IMR-90 (cell line): ENCODE measurements around the gene CD3E. TPM values are rescaled to one million over a fixed set of nuclear protein-coding genes. Genes with fewer than 3 reads are reported as not detected.

Source experiments
- ATAC-seq: fragments of 200-7000 bp; cut with Tn5 transposase; 2 replicates; pipeline ENCODE4 v1.9.1; 2020; ENCODE audit warnings: low read depth, mild to moderate bottlenecking, moderate library complexity
- BruUV-seq: library from RNA; stranded (reverse); fragments of 400-500 nt; replicated peaks from 2 replicates; lab custom pipeline; 2021; lab: Mats Ljungman, UMichigan
- CTCF ChIA-PET: fragments of 300-600 bp; formaldehyde crosslinking; extraction: SDS; loops from one replicate; lab custom pipeline; 2021; ENCODE audit warnings: antibody characterized with exemption; lab: Yijun Ruan, JAX
- POLR2A ChIA-PET: fragments of 300-600 bp; sonication (Branson Sonifier 250); formaldehyde crosslinking; loops from one replicate; lab custom pipeline; 2022; ENCODE audit warnings: antibody characterized with exemption; ENCODE audit not compliant: unreplicated experiment; lab: Charles Lee
- DNase-seq: peaks from one replicate; pipeline ENCODE4 v3.0.0; 2013
- H2AFZ ChIP-seq: replicated peaks from 2 replicates; pipeline ENCODE3; 2013; ENCODE audit warnings: low read length, mild to moderate bottlenecking; ENCODE audit not compliant: poor library complexity
- H2AK5ac ChIP-seq: 2 replicates; pipeline ENCODE4 v1.6.1; 2013; ENCODE audit warnings: low read depth, low read length, inconsistent platforms
- H2AK9ac ChIP-seq: replicated peaks from 2 replicates; pipeline ENCODE3; 2013; ENCODE audit warnings: mild to moderate bottlenecking, low read depth, low read length, moderate library complexity; ENCODE audit not compliant: poor library complexity
- H2BK120ac ChIP-seq: 2 replicates; pipeline ENCODE4 v1.6.1; 2013; ENCODE audit warnings: low read depth, low read length, inconsistent platforms
- H2BK15ac ChIP-seq: 3 replicates; pipeline ENCODE4 v1.6.1; 2013; ENCODE audit warnings: low read depth, low read length, inconsistent platforms
- H2BK20ac ChIP-seq: 2 replicates; pipeline ENCODE4 v1.6.1; 2013; ENCODE audit warnings: low read depth, mild to moderate bottlenecking, inconsistent platforms, low read length, moderate library complexity
- H2BK5ac ChIP-seq: 2 replicates; pipeline ENCODE4 v1.6.1; 2013; ENCODE audit warnings: mild to moderate bottlenecking, low read depth, low read length, inconsistent platforms; ENCODE audit not compliant: poor library complexity, severe bottlenecking
- H3K14ac ChIP-seq: replicated peaks from 2 replicates; pipeline ENCODE4 v1.6.1; 2013; ENCODE audit warnings: low read depth, low read length, inconsistent platforms
- H3K18ac ChIP-seq: 2 replicates; pipeline ENCODE4 v1.6.1; 2013; ENCODE audit warnings: low read depth, low read length, control low read depth
- H3K23ac ChIP-seq: 2 replicates; pipeline ENCODE4 v1.6.1; 2013; ENCODE audit warnings: low read depth, low read length, inconsistent platforms
- H3K27ac ChIP-seq: 2 replicates; pipeline ENCODE4 v1.5.1; 2013; ENCODE audit warnings: mild to moderate bottlenecking, control low read depth, low read length; ENCODE audit not compliant: insufficient read depth
- H3K27me3 ChIP-seq: 2 replicates; pipeline ENCODE4 v1.6.1; 2013; ENCODE audit warnings: low read length; ENCODE audit not compliant: control insufficient read depth, insufficient read depth
- H3K36me3 ChIP-seq: 2 replicates; pipeline ENCODE4 v1.6.1; 2013; ENCODE audit warnings: low read length, mixed read lengths; ENCODE audit not compliant: control insufficient read depth, insufficient read depth
- H3K4ac ChIP-seq: 2 replicates; pipeline ENCODE4 v1.6.1; 2013; ENCODE audit warnings: low read depth, low read length, inconsistent platforms
- H3K4me1 ChIP-seq: 2 replicates; pipeline ENCODE4 v1.6.1; 2013; ENCODE audit warnings: low read length, mixed read lengths; ENCODE audit not compliant: control insufficient read depth, insufficient read depth
- H3K4me2 ChIP-seq: 2 replicates; pipeline ENCODE4 v1.6.1; 2013; ENCODE audit warnings: low read depth, mild to moderate bottlenecking, control low read depth, low read length, moderate library complexity
- H3K4me3 ChIP-seq: 2 replicates; pipeline ENCODE4 v1.5.1; 2013; ENCODE audit warnings: low read depth, mild to moderate bottlenecking, control low read depth, low read length, moderate library complexity; ENCODE audit not compliant: insufficient read depth
- H3K56ac ChIP-seq: 2 replicates; pipeline ENCODE4 v1.6.1; 2013; ENCODE audit warnings: low read length, inconsistent platforms; ENCODE audit not compliant: insufficient read depth; ENCODE audit errors: extremely low read depth
- H3K79me1 ChIP-seq, 2 experiments: 2 replicates each; pipeline ENCODE4 v1.6.1; 2013; ENCODE audit warnings: low read length in 2 of 2, inconsistent platforms in 1 of 2, low read depth in 1 of 2
- H3K9ac ChIP-seq: 2 replicates; pipeline ENCODE4 v1.6.1; 2013; ENCODE audit warnings: low read depth, low read length, control low read depth
- H3K9me1 ChIP-seq: 2 replicates; pipeline ENCODE4 v1.6.1; 2013; ENCODE audit warnings: low read length, inconsistent platforms; ENCODE audit not compliant: insufficient read depth
- H3K9me3 ChIP-seq: 2 replicates; pipeline ENCODE4 v1.6.1; 2013; ENCODE audit warnings: low read length; ENCODE audit not compliant: control insufficient read depth, insufficient read depth
- H4K20me1 ChIP-seq: 2 replicates; pipeline ENCODE4 v1.6.1; 2013; ENCODE audit warnings: low read length, inconsistent platforms; ENCODE audit not compliant: insufficient read depth
- H4K5ac ChIP-seq: 2 replicates; pipeline ENCODE4 v1.6.1; 2013; ENCODE audit warnings: mild to moderate bottlenecking, low read depth, low read length, control low read depth
- H4K8ac ChIP-seq, 2 experiments: 2 replicates each; pipeline ENCODE4 v1.6.1; 2013; ENCODE audit warnings: low read depth in 2 of 2, low read length in 2 of 2, control low read depth in 1 of 2, inconsistent platforms in 1 of 2
- H4K91ac ChIP-seq: 2 replicates; pipeline ENCODE4 v1.6.1; 2013; ENCODE audit warnings: low read depth, low read length, inconsistent platforms; ENCODE audit not compliant: insufficient read depth
- NFE2L2 ChIP-seq: fragments of 150-350 bp; IDR thresholded peaks from 2 replicates; pipeline ENCODE4 v1.6.1; 2016; ENCODE audit warnings: low read depth, mild to moderate bottlenecking, low read length
- RAD21 ChIP-seq: IDR thresholded peaks from 2 replicates; pipeline ENCODE4 v1.6.1; 2012; ENCODE audit warnings: low read length, improper control_type of control experiment
- RFX5 ChIP-seq: IDR thresholded peaks from 2 replicates; pipeline ENCODE4 v1.8.0; 2012; ENCODE audit warnings: low read depth, mild to moderate bottlenecking, low read length, moderate library complexity
- dilution Hi-C: fragments of 300-500 bp; cut with HindIII; formaldehyde crosslinking; loops from one replicate; pipeline ENCODE4 v1.14.3; 2018; ENCODE audit warnings: low sequenced_read_pairs; ENCODE audit not compliant: unreplicated experiment
- in situ Hi-C: fragments of 300-500 bp; cut with MboI; formaldehyde crosslinking; loops from 3 replicates; pipeline ENCODE4 v1.14.3; 2019; ENCODE audit warnings: low sequenced_read_pairs, inconsistent platforms, mixed read lengths
- intact Hi-C: fragments of 100-400 bp; cut with micrococcal nuclease; formaldehyde crosslinking; loops from 2 replicates; pipeline ENCODE4 v1.10.0; 2022
- polyA plus RNA-seq, 3 experiments: library from polyadenylated mRNA; depleted of rRNA; stranded (reverse); fragments of >200 nt; gene quantifications; 2 replicates each; pipeline ENCODE4 v1.2.3, GENCODE V29; 2012; ENCODE audit warnings: low replicate concordance in 1 of 3
- total RNA-seq: library from RNA; depleted of rRNA; stranded (reverse); fragments of >200 nt; gene quantifications from 2 replicates; pipeline ENCODE4 v1.2.3, GENCODE V29; 2012
- TF ChIP-seq, protein P1 (sequence below): fragments of 150-350 bp; IDR thresholded peaks from 2 replicates; pipeline ENCODE4 v1.6.1; 2016; ENCODE audit warnings: low read depth, mild to moderate bottlenecking, low read length, moderate library complexity, borderline replicate concordance

CD3E gene
- total and polyA plus RNA-seq, 2 of the 4 experiments (the other 2 are of a cell fraction), result not detected

DNA sequence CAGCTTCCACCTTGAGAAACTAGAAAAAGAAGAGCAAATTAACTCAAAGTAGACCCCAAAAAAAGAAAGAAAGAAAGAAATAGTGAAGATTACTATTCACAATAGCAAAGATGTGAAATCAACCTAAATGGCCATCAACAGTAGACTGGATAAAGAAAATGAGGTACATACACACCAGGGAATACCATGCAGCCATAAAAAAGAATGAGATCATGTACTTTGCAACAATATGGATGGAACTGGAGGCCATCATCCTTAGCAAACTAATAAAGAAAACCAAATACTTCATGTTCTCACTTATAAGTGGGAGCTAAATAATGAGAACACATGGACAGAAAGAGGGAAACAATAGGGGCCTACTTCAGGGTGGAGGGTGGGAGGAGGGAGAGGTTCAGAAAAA, 24.2 kb downstream of the CD3E start:
- CTCF ChIA-PET, result no interaction called here
- Histone ChIP-seq H3K18ac (no peak overlapping the region), H4K91ac (no peak overlapping the region), H2BK20ac (no peak overlapping the region), H3K9ac (no peak overlapping the region), H3K9me3 (no peaks in the 10 kb centered on the region), H2BK15ac (no peak overlapping the region), H3K4me2 (no peak overlapping the region), H2AK9ac (no peak overlapping the region), H3K27me3 (no peaks in the 10 kb centered on the region; the same call in 1 of the 2 replicates), H3K4me1 (no peaks in the 10 kb centered on the region), H3K14ac (no peak overlapping the region), H2AK5ac (no peak overlapping the region), H3K56ac (no peak overlapping the region), H4K20me1 (no peaks in the 10 kb centered on the region), H3K27ac (no peak overlapping the region), H3K4ac (no peak overlapping the region), H3K79me1 (no peaks in the 10 kb centered on the region), H3K4me3 (no peak overlapping the region), H3K23ac (no peak overlapping the region), H2BK5ac (no peak overlapping the region), H3K9me1 (no peaks in the 10 kb centered on the region), H2AFZ (no peak overlapping the region), H4K8ac (no peak overlapping the region), H4K5ac (no peak overlapping the region), H3K36me3 (no peaks in the 10 kb centered on the region), H2BK120ac (no peak overlapping the region)
- BruUV-seq, result no TSS peak
- ATAC-seq, result no peak
- POLR2A ChIA-PET, result no interaction called here
- intact Hi-C loops, result no loop called here
- dilution Hi-C loops, result no loop called here
- in situ Hi-C loops, result no loop called here
- TF ChIP-seq RAD21 (no peak), RFX5 (no peak), NFE2L2 (no peak)
- TF ChIP-seq, protein P1, sequence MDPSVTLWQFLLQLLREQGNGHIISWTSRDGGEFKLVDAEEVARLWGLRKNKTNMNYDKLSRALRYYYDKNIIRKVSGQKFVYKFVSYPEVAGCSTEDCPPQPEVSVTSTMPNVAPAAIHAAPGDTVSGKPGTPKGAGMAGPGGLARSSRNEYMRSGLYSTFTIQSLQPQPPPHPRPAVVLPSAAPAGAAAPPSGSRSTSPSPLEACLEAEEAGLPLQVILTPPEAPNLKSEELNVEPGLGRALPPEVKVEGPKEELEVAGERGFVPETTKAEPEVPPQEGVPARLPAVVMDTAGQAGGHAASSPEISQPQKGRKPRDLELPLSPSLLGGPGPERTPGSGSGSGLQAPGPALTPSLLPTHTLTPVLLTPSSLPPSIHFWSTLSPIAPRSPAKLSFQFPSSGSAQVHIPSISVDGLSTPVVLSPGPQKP, result no peak
- DNase-seq, result no peak
